ENCODE measurements around the gene TMEM60. TPM values are rescaled to one million over a fixed set of nuclear protein-coding genes. Genes with fewer than 3 reads are reported as not detected.

The TMEM60 gene
- polyA plus RNA-seq, 1 donor from 2014 or later, result 29.3 TPM

DNA sequence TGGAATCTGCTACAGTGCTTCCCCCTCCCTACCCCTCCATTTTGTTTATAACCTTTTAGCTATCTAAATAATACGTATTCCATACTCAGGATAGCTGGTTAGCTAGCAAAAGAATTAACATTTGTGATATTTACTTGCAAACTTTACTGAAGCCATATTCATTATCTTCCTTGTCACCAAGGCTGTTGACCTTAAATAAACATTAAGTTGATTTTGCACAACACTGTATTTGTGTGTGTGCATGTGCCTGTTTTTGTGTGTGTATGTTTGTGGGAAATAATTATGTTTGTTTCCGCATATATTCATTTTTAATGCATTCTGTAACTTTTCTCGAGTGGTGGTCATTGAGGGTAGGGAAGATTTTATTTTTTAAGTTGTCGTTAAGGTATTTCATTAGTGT, 15.9 kb downstream of the TMEM60 start (continued):
- no peak for TF ChIP-seq EP300 (conservative IDR thresholded peaks at IDR 0.05; ENCODE audit: poor library complexity, severe bottlenecking)

DNA sequence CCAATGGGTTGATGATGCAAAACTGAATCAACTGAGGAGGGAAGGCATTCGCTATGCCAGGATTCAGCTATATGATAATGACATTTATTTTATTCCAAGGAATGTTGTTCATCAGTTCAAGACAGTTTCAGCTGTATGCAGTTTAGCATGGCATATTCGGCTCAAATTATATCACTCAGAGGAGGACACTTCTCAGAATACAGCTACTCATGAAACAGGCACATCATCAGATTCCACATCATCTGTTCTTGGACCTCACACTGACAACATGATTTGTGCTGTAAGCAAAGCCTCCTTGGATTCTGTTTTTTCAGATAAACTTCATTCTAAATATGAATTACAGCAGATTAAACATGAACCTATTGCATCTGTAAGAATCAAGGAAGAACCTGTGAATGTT, 19.7 kb downstream of the TMEM60 start:
- Histone ChIP-seq H3K27me3 (ENCODE audit: insufficient read depth, low read depth, low read length) (no peaks in the 10 kb centered on the region), H3K9ac (ENCODE audit: low read length) (no peak overlapping the region), H3K79me2 (replicated peaks; ENCODE audit: insufficient read depth, low read length) (no peaks in the 10 kb centered on the region), H2AFZ (ENCODE audit: low read depth, low read length) (no peak overlapping the region), H3K36me3 (ENCODE audit: insufficient read depth, low read length) (no peaks in the 10 kb centered on the region), H3K9me3 (ENCODE audit: low read length) (no peaks in the 10 kb centered on the region), H3F3A (ENCODE audit: insufficient read depth, low read length, poor library complexity, severe bottlenecking) (no peaks in the 10 kb centered on the region), H3K4me3 (ENCODE audit: low read length) (no peak overlapping the region), H4K20me1 (ENCODE audit: insufficient read depth) (no peaks in the 10 kb centered on the region), H3K27ac (ENCODE audit: low read length) (no peak overlapping the region), H3K9me2 (ENCODE audit: insufficient read depth, low read length) (no peaks in the 10 kb centered on the region), H3K4me2 (ENCODE audit: low read length) (no peak overlapping the region)
- TF ChIP-seq TAF1 (IDR thresholded peaks at IDR 0.05; ENCODE audit: low read depth), result no peak
- no peak for TF ChIP-seq EP300 (conservative IDR thresholded peaks at IDR 0.05; ENCODE audit: poor library complexity, severe bottlenecking)
- TF ChIP-seq RAD21 (conservative IDR thresholded peaks at IDR 0.05), result no peak
- no peak for TF ChIP-seq MXI1 (conservative IDR thresholded peaks at IDR 0.05; ENCODE audit: poor library complexity, severe bottlenecking)
- TF ChIP-seq, protein P1, sequence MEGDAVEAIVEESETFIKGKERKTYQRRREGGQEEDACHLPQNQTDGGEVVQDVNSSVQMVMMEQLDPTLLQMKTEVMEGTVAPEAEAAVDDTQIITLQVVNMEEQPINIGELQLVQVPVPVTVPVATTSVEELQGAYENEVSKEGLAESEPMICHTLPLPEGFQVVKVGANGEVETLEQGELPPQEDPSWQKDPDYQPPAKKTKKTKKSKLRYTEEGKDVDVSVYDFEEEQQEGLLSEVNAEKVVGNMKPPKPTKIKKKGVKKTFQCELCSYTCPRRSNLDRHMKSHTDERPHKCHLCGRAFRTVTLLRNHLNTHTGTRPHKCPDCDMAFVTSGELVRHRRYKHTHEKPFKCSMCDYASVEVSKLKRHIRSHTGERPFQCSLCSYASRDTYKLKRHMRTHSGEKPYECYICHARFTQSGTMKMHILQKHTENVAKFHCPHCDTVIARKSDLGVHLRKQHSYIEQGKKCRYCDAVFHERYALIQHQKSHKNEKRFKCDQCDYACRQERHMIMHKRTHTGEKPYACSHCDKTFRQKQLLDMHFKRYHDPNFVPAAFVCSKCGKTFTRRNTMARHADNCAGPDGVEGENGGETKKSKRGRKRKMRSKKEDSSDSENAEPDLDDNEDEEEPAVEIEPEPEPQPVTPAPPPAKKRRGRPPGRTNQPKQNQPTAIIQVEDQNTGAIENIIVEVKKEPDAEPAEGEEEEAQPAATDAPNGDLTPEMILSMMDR (IDR thresholded peaks at IDR 0.05; ENCODE audit: poor library complexity, severe bottlenecking), result no peak
- no peak for TF ChIP-seq EZH2 (IDR thresholded peaks at IDR 0.05; ENCODE audit: borderline replicate concordance, insufficient read depth, low read length, poor library complexity, severe bottlenecking)
- TF ChIP-seq POLR2AphosphoS5 (IDR thresholded peaks at IDR 0.05), result no peak
- no peak for TF ChIP-seq SMC3 (conservative IDR thresholded peaks at IDR 0.05; ENCODE audit: poor library complexity)
- TF ChIP-seq, protein P2, sequence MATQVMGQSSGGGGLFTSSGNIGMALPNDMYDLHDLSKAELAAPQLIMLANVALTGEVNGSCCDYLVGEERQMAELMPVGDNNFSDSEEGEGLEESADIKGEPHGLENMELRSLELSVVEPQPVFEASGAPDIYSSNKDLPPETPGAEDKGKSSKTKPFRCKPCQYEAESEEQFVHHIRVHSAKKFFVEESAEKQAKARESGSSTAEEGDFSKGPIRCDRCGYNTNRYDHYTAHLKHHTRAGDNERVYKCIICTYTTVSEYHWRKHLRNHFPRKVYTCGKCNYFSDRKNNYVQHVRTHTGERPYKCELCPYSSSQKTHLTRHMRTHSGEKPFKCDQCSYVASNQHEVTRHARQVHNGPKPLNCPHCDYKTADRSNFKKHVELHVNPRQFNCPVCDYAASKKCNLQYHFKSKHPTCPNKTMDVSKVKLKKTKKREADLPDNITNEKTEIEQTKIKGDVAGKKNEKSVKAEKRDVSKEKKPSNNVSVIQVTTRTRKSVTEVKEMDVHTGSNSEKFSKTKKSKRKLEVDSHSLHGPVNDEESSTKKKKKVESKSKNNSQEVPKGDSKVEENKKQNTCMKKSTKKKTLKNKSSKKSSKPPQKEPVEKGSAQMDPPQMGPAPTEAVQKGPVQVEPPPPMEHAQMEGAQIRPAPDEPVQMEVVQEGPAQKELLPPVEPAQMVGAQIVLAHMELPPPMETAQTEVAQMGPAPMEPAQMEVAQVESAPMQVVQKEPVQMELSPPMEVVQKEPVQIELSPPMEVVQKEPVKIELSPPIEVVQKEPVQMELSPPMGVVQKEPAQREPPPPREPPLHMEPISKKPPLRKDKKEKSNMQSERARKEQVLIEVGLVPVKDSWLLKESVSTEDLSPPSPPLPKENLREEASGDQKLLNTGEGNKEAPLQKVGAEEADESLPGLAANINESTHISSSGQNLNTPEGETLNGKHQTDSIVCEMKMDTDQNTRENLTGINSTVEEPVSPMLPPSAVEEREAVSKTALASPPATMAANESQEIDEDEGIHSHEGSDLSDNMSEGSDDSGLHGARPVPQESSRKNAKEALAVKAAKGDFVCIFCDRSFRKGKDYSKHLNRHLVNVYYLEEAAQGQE (IDR thresholded peaks at IDR 0.05; ENCODE audit: borderline replicate concordance), result no peak

DNA sequence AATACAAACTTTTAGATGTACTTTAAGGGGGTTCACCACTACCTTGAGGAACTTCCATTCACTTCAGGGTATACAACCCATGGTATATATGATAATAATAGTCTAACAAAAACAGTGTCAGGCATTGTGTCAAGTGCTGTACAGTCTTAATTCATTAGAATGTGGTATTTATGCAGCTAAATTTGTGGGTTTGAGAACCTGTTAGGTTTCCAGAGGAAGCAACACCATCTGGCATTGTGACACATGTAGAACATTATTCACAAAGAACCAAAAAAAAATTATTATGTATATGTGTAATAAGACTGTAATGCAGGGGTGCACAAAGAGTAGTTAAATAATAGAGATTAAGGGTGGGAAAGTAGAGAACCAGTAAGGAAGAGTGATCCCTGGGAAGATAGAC, 26.3 kb downstream of the TMEM60 start:
- Histone ChIP-seq H3K4me3 (ENCODE audit: low read length) (no peak overlapping the region), H3K79me2 (replicated peaks; ENCODE audit: insufficient read depth, low read length) (no peaks in the 10 kb centered on the region), H3K9me3 (ENCODE audit: low read length) (no peaks in the 10 kb centered on the region)

More for the DNA sequence above, 26.3 kb downstream of the TMEM60 start:
- H3K27me3 ChIP-seq (ENCODE audit: insufficient read depth, low read depth, low read length), result no peaks in the 10 kb centered on the region
- no peak overlapping the region for H2AFZ ChIP-seq (ENCODE audit: low read depth, low read length)
- TF ChIP-seq EZH2 (IDR thresholded peaks at IDR 0.05; ENCODE audit: borderline replicate concordance, insufficient read depth, low read length, poor library complexity, severe bottlenecking) (no peak), EP300 (conservative IDR thresholded peaks at IDR 0.05; ENCODE audit: poor library complexity, severe bottlenecking) (no peak), RAD21 (conservative IDR thresholded peaks at IDR 0.05) (no peak), SMC3 (conservative IDR thresholded peaks at IDR 0.05; ENCODE audit: poor library complexity) (no peak), MXI1 (conservative IDR thresholded peaks at IDR 0.05; ENCODE audit: poor library complexity, severe bottlenecking) (no peak)
- TF ChIP-seq, protein P1 (IDR thresholded peaks at IDR 0.05; ENCODE audit: poor library complexity, severe bottlenecking), result no peak
- H4K20me1 ChIP-seq (ENCODE audit: insufficient read depth), result no peaks in the 10 kb centered on the region
- no peak overlapping the region for H3K27ac ChIP-seq (ENCODE audit: low read length)
- H3K9ac ChIP-seq (ENCODE audit: low read length), result no peak overlapping the region
- no peaks in the 10 kb centered on the region for H3K9me2 ChIP-seq (ENCODE audit: insufficient read depth, low read length)
- H3K4me2 ChIP-seq (ENCODE audit: low read length), result no peak overlapping the region
- no peaks in the 10 kb centered on the region for H3F3A ChIP-seq (ENCODE audit: insufficient read depth, low read length, poor library complexity, severe bottlenecking)
- H3K36me3 ChIP-seq (ENCODE audit: insufficient read depth, low read length), result peaks cover 6% of the 10 kb centered on the region
